Mesendoderm (in vitro differentiated cells): ENCODE data around the gene QPCTL.

Experiments used
- DNase-seq: peaks from one replicate; pipeline ENCODE4 v3.0.0; 2013
- H2AK5ac ChIP-seq: 2 replicates; pipeline ENCODE4 v1.6.1; 2013; ENCODE audit warnings: low read length, inconsistent platforms
- H2BK120ac ChIP-seq: 2 replicates; pipeline ENCODE4 v1.6.1; 2013; ENCODE audit warnings: low read depth, mild to moderate bottlenecking, low read length, moderate library complexity, mixed read lengths
- H2BK15ac ChIP-seq: replicated peaks from 2 replicates; pipeline ENCODE4 v1.6.1; 2013; ENCODE audit warnings: low read depth, mild to moderate bottlenecking, moderate library complexity
- H2BK5ac ChIP-seq: 2 replicates; pipeline ENCODE4 v1.6.1; 2013; ENCODE audit warnings: low read length, inconsistent platforms
- H3K18ac ChIP-seq: 2 replicates; pipeline ENCODE4 v1.6.1; 2013; ENCODE audit warnings: mild to moderate bottlenecking, low read length, mixed read lengths
- H3K23ac ChIP-seq: one replicate; pipeline ENCODE4 v1.6.1; 2013; ENCODE audit warnings: low read length
- H3K27ac ChIP-seq: 2 replicates; pipeline ENCODE4 v1.5.1; 2013; ENCODE audit warnings: low read depth, mild to moderate bottlenecking, inconsistent platforms, low read length, moderate library complexity
- H3K27me3 ChIP-seq: 2 replicates; pipeline ENCODE4 v1.6.1; 2013; ENCODE audit warnings: low read length, control low read depth, mild to moderate bottlenecking, inconsistent platforms; ENCODE audit not compliant: insufficient read depth, poor library complexity
- H3K36me3 ChIP-seq: 2 replicates; pipeline ENCODE4 v1.6.1; 2013; ENCODE audit warnings: low read length, inconsistent platforms; ENCODE audit not compliant: control insufficient read depth, insufficient read depth
- H3K4ac ChIP-seq: one replicate; pipeline ENCODE4 v1.6.1; 2013; ENCODE audit warnings: low read depth, mild to moderate bottlenecking, low read length, moderate library complexity
- H3K4me1 ChIP-seq: 2 replicates; pipeline ENCODE4 v1.6.1; 2013; ENCODE audit warnings: low read depth, low read length, inconsistent platforms; ENCODE audit not compliant: control insufficient read depth
- H3K4me2 ChIP-seq: 2 replicates; pipeline ENCODE4 v1.6.1; 2013; ENCODE audit warnings: low read length
- H3K4me3 ChIP-seq: 2 replicates; pipeline ENCODE4 v1.5.1; 2013; ENCODE audit warnings: mild to moderate bottlenecking, low read length
- H3K56ac ChIP-seq: one replicate; pipeline ENCODE4 v1.6.1; 2013; ENCODE audit warnings: low read length
- H3K79me1 ChIP-seq: 2 replicates; pipeline ENCODE4 v1.6.1; 2013; ENCODE audit warnings: low read length, inconsistent platforms
- H3K79me2 ChIP-seq: 2 replicates; pipeline ENCODE4 v1.6.1; 2013; ENCODE audit warnings: mild to moderate bottlenecking, low read length; ENCODE audit not compliant: control insufficient read depth, insufficient read depth
- H3K9ac ChIP-seq: 2 replicates; pipeline ENCODE4 v1.6.1; 2013; ENCODE audit warnings: low read length, inconsistent platforms
- H4K5ac ChIP-seq: one replicate; pipeline ENCODE4 v1.6.1; 2013; ENCODE audit warnings: low read length
- H4K8ac ChIP-seq: one replicate; pipeline ENCODE4 v1.6.1; 2013; ENCODE audit warnings: low read depth, mild to moderate bottlenecking, control low read depth, low read length, moderate library complexity
- WGBS: extraction: QIAGEN DNeasy Blood & Tissue Kit; methylation state at CpG from one replicate; pipeline ENCODE4 v1.1.7; 2013; ENCODE audit warnings: low lambda C conversion rate, missing lambda C conversion rate; ENCODE audit not compliant: insufficient coverage; ENCODE audit errors: extremely low coverage; 5-methylcytosine and 5-hydroxymethylcytosine counted together

The QPCTL gene

DNA sequence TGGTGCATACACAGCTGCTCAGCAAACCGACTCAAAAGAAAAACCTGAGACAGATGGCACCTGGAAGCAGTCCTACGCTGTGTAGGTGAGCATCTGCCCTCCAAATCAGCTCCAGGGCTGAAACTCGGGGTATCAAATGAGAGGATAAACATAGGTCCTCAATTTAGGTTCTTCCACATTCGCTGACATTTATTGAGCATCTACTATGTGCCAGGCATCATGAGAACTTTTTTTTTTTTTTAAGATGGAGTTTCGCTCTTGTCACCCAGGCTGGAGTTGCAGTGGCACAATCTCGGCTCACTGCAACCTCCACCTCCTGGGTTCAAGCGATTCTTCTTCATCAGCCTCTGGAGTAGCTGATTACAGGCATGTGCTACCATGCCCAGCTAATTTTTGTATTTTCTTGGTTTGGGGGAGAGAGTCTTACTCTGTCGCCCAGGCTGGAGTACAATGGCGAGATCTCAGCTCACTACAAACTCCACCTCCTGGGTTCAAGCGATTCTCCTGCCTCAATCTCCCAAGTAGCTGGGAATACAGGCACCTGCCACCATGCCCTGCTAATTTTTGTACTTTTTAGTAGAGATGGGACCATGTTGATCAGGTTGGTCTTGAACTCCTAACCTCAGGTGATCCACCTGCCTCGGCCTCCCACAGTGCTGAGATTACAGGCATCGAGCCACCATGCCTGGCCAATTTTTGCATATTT is 13.4 kb downstream of the QPCTL start:
- no CpG with 5 or more reads among the region's 12 CpGs for WGBS
- H4K5ac ChIP-seq: no peak overlapping the region
- no peaks in the 10 kb centered on the region for H3K79me2 ChIP-seq
- H3K27ac ChIP-seq: no peak overlapping the region
- no peak overlapping the region for H3K4me2 ChIP-seq
- no peak overlapping the region for H4K8ac ChIP-seq
- no peak overlapping the region for H2BK5ac ChIP-seq
- no peak overlapping the region for H3K18ac ChIP-seq
- no peaks in the 10 kb centered on the region for H3K27me3 ChIP-seq
- H3K36me3 ChIP-seq: peaks cover 8% of the 10 kb centered on the region
- no peak overlapping the region for H2BK120ac ChIP-seq
- DNase-seq: no peak
- H3K79me1 ChIP-seq: no peaks in the 10 kb centered on the region
- no peak overlapping the region for H3K23ac ChIP-seq
- no peak overlapping the region for H3K4me3 ChIP-seq
- H2BK15ac ChIP-seq: no peak overlapping the region
- H2AK5ac ChIP-seq: no peak overlapping the region
- H3K4ac ChIP-seq: no peak overlapping the region
- H3K56ac ChIP-seq: no peak overlapping the region
- H3K4me1 ChIP-seq: no peaks in the 10 kb centered on the region
- H3K9ac ChIP-seq: no peak overlapping the region

DNA sequence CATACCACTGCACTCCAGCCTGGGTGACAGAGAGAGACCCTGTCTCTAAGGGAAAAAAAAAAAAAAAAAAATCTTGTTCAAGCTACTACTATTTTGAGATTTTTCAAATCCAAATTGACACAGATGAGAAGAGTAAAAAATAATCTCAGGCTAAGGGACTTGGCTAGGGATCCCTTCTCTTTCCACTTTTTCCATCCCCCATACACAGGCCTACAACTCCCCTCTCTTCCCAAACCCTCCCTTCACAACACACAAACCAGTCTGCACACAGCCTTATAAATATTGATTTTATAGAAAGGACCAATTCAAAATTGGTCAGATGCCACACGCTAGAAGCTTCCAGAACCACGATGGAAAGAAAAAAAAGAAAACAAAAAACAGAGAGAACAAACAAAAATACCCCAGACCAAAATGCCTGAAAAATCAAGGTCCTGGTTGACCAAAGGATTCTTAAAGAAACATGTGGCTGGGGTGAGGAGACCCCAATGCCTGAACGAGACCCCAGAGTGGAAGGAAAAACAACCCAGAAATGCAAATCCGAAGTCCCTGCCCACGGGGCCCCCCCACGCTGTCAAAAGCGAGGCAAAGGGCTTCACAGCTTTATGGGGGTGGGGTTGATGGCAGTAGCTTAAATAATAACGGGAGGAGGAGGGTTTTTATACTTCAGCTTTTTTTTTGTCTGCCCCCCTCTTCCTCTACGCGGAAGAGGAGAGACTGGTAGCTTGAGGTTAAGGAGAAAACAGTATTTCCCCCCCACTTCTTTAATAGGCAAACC is 18.1 kb downstream of the QPCTL start:
- H3K56ac ChIP-seq: no peak overlapping the region
- WGBS: no CpG with 5 or more reads among the region's 10 CpGs
- DNase-seq: no peak

DNA sequence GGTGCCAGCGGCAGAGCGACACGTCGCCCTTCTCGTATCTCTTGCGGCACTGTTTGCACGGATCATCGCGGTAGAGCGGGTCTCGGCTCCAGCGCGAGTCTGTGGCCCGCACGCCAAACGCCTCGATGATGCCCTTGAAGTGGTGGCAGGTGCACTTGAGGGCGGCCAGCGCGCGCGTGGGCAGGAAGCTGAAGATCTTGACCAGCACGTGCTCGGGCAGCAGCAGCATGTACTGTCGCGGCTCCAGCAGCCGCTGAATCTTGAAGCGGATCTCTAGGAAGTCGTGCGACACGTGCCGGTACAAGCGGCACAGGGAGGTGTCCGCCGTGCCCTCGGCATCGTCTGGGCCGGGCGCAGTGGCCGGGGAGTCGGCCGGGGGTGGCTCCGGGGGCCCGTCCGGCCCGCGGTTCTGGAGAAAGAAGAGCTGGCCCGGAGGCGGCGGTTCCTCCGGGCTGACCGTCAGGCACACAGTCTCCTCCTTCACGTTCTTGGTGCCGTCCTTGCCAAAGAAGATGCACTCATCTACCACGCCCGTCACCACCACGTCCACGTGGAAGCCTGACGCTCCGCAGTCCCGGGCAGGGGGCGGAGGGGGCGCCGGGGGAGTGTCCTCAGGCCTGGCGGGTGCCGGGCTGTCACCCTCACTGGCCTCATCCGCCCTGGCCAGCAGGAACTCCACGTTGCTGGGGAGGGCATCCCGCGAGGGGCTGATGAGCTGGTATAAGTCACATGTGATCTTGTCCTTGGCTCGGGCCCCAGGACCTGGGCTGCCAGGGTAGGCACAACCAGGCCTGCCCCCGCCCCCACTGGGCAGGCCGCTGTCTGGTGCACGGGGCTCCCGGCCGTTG is 19.6 kb downstream of the QPCTL start:
- Histone ChIP-seq H4K5ac (no peak overlapping the region), H3K79me1 (peaks cover 17% of the 10 kb centered on the region), H3K79me2 (peaks cover 30% of the 10 kb centered on the region), H3K4me1 (no peaks in the 10 kb centered on the region), H2AK5ac (no peak overlapping the region), H3K4me2 (no peak overlapping the region), H3K23ac (no peak overlapping the region), H3K27ac (no peak overlapping the region), H3K18ac (no peak overlapping the region), H2BK15ac (no peak overlapping the region), H3K4ac (no peak overlapping the region), H3K9ac (no peak overlapping the region), H3K27me3 (no peaks in the 10 kb centered on the region), H4K8ac (no peak overlapping the region), H2BK120ac (no peak overlapping the region), H3K4me3 (no peak overlapping the region), H3K56ac (no peak overlapping the region), H2BK5ac (no peak overlapping the region), H3K36me3 (peaks cover 2% of the 10 kb centered on the region)
- no peak for DNase-seq
- no CpG with 5 or more reads among the region's 76 CpGs for WGBS

More for the DNA sequence above, 18.1 kb downstream of the QPCTL start:
- Histone ChIP-seq H3K4me3 (no peak overlapping the region), H3K18ac (no peak overlapping the region), H3K4me2 (no peak overlapping the region), H3K27ac (no peak overlapping the region), H3K23ac (no peak overlapping the region), H2BK15ac (no peak overlapping the region), H2BK5ac (no peak overlapping the region), H3K79me1 (peaks cover 14% of the 10 kb centered on the region), H4K5ac (no peak overlapping the region), H4K8ac (no peak overlapping the region), H3K4me1 (no peaks in the 10 kb centered on the region), H3K4ac (no peak overlapping the region), H3K27me3 (no peaks in the 10 kb centered on the region), H3K9ac (no peak overlapping the region), H3K79me2 (peaks cover 18% of the 10 kb centered on the region), H3K36me3 (peaks cover 2% of the 10 kb centered on the region), H2BK120ac (no peak overlapping the region), H2AK5ac (no peak overlapping the region)

DNA sequence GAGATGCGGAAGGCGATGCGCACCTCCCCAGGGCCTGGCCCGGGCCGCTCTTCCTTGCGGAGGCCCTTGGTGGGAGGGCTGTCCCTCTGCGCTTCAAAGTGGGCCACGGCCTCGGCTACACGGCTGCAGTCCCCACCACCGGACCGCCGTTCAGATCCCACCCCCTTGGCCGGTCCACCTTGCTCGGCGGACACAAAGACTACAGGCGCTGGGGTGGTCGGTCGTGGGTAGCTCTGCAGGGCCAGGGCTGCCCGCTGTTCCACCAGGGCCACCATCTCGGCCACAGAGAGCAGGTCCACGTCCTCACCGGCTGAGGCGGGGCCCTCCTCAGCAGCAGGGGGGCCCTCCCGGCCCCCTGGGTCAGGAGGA is 20.2 kb downstream of the QPCTL start:
- Histone ChIP-seq H3K4me3 (no peak overlapping the region), H3K79me1 (peaks cover 17% of the 10 kb centered on the region), H3K27ac (no peak overlapping the region), H3K56ac (no peak overlapping the region), H3K79me2 (peaks cover 30% of the 10 kb centered on the region), H3K4ac (no peak overlapping the region), H3K18ac (no peak overlapping the region), H3K23ac (no peak overlapping the region), H4K5ac (no peak overlapping the region), H2BK5ac (no peak overlapping the region), H2BK15ac (no peak overlapping the region), H2AK5ac (no peak overlapping the region), H2BK120ac (no peak overlapping the region), H4K8ac (no peak overlapping the region), H3K9ac (no peak overlapping the region), H3K4me2 (no peak overlapping the region), H3K27me3 (no peaks in the 10 kb centered on the region), H3K36me3 (peaks cover 2% of the 10 kb centered on the region), H3K4me1 (no peaks in the 10 kb centered on the region)
- WGBS: no CpG with 5 or more reads among the region's 25 CpGs
- no peak for DNase-seq

DNA sequence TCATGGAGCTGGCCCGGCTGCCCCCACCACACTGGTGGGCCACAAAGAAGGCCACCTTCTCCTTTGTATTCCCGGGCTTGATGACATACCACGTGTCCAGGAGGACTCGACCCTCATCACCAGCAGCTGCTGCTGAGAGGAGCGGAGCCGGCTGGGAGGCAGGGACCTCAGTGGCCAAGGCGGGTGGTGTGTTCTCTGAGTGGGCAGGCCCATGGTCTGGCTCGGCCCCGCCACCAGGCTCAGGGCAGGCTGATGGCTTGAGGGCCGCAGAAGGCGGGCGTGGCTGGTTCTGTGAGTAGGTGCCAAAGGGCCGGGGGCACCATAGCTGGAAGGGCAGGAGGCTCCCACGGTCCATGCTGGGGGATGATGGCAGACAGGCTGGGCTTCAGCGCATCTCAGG is 20.7 kb downstream of the QPCTL start:
- H3K18ac ChIP-seq: no peak overlapping the region
- H3K27ac ChIP-seq: no peak overlapping the region
- H3K23ac ChIP-seq: no peak overlapping the region
- no peaks in the 10 kb centered on the region for H3K27me3 ChIP-seq
- H3K79me2 ChIP-seq: peaks cover 30% of the 10 kb centered on the region
- H2BK15ac ChIP-seq: no peak overlapping the region
- peaks cover 17% of the 10 kb centered on the region for H3K79me1 ChIP-seq
- H2AK5ac ChIP-seq: no peak overlapping the region
- H3K4me1 ChIP-seq: no peaks in the 10 kb centered on the region
- peaks cover 2% of the 10 kb centered on the region for H3K36me3 ChIP-seq
- H3K9ac ChIP-seq: no peak overlapping the region
- no peak overlapping the region for H3K56ac ChIP-seq
- no peak overlapping the region for H3K4me3 ChIP-seq
- no CpG with 5 or more reads among the region's 15 CpGs for WGBS
- H3K4ac ChIP-seq: no peak overlapping the region
- no peak overlapping the region for H3K4me2 ChIP-seq
- no peak overlapping the region for H2BK120ac ChIP-seq
- H2BK5ac ChIP-seq: no peak overlapping the region
- H4K5ac ChIP-seq: no peak overlapping the region
- H4K8ac ChIP-seq: no peak overlapping the region
- no peak for DNase-seq
